22Rv1 (cell line): ENCODE data around the gene PCP4.

Source experiments
- CTCF ChIP-seq: fragments of 450-650 bp; IDR thresholded peaks from 2 replicates; pipeline ENCODE4 v1.5.1; 2017; ENCODE audit warnings: mild to moderate bottlenecking
- ZFX ChIP-seq: fragments of 450-650 bp; IDR thresholded peaks from 2 replicates; pipeline ENCODE4 v1.6.1; 2017; ENCODE audit warnings: antibody characterized with exemption, borderline replicate concordance

- TF ChIP-seq CTCF (no peak), ZFX (no peak)
Observed at GRCh38 chr21:39847877-39848276, 19.4 kb upstream of the PCP4 start.
